HG03558 (cell line): ENCODE data around the gene NFATC3.

Experiments
- ATAC-seq: cut with Tn5 transposase; IDR thresholded peaks from one replicate; pipeline ENCODE4 v1.9.1; 2021; ENCODE audit warnings: moderate number of reproducible peaks; ENCODE audit not compliant: unreplicated experiment; ENCODE audit errors: extremely low read depth

The NFATC3 gene

DNA sequence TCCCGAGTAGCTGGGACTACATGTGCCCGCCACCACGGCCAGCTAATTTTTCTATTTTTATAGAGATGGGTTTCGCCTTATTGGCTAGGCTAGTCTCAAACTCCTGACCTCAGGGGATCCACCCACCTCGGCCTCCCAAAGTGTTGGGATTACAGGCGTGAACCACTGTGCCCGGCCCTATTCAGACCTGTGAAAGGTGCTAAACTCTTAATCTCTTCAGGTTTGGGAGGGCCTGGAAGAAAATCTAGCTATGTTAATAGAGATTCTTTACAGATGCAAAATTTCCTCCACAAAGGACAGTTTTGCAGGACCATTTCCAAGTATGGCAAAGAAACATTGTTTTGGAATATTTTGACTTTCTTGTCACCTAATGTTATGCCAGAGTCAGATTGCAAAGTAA, 156.9 kb downstream of the NFATC3 start:
- no peak for ATAC-seq

DNA sequence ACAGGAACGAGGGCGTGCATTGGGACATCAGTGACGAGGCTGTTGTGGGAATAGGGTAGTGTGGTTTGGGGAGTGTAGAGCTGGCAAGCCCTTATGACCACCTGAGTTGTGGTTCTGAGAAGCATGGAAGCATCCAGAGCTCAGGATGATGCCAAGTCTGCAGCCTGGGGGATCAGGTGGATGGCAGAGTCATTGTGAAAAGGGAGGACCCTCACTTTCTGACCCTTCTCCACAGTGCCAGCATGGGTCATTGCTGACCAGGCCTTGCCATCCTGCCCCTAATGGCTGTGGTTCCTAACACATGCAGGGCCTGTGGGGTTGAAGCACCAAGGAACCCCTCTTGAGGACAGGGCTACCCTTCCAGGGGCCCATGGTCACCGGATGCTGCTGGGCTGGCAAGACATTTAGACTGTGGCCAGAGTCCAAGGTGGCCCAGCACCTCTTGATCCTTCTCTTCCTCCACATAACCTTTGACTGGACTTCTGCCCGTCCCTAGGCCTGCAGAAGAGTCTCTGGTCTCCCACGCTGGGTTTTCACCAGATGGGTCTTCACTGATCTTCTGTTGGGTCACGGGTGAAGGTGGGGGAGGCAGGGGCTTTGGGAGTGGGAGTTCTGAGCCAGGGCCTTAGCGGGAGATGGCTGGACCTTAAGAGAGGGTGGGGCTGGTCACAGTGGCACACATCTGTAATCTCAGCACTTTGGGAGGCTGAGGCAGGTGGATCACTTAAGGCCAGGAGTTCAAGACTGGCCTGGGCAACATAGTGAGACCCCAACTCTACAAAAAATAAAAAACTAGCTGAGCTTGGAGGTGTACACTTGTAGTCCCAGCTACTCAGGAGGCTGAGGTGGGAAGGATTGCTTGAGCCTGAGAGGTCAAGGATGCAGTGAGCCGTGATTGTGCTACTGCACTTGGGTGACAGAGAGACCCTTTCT, 158.0 kb downstream of the NFATC3 start:
- ATAC-seq, result no peak

DNA sequence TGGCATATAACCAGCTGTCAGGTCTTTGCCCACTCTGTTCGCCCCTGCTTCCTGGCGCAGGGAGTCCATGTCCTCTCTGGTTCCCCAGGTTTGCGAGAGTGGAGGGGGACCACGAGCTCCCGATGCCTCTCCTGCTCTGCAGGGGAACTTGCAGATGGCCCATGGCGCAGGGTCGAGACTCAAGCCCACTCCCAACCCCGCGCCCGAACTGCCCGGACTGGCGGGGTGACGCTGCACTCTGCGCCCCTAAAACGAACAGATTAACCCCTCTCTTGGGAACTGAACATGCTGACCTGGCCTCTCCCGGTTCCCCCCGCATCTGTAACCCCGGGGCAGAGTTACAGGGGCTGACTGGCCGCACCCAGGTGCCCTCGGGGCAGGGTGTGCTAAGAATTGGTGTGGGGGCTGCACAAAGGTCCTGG, 159.3 kb downstream of the NFATC3 start:
- no peak for ATAC-seq

DNA sequence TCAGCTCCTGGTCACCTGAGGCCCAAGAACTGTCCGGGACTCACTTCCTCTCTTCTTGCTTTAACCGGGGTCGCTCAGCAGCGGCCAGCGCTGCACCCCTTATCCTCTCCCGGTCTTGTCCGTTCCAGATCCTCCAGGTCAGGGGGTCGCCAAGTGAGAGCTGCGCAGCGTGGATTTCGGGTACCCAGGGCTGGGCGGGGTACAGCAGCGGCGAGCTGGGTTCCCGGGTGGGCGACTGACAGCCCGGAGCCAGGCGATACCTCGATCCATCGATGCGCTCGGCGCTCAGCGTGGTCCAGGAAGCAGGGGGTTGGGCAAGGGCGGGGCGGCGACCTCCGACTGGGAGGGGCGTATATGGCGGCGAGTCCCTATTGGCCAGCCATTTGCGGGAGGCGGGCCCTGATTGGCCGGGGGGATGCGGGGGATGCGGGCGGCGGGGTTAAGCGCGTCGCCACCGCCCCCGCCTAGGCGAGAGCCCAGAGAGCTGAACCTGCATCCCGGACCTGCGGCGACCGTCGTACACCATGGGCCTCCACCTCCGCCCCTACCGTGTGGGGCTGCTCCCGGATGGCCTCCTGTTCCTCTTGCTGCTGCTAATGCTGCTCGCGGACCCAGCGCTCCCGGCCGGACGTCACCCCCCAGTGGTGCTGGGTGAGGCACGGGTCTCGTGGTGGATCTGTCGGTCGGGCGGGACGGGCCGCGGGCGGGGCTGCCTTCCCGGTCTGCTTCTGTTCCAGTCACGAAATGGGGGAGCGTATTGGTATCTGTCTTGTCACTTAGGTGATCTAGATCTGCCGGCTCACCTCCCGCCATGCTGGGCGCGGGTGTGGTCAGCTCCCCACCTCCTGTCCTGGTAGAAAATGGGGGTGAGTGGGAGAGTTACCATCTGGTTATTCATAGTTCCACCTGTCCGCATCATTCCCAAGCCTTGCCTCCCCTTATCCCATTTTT, 160.0 kb downstream of the NFATC3 start, which contains the start of gene PLA2G15:
PLA2G15 (plus strand) TSS at position 471 of the 951 bp plus-strand sequence; CDS start at position 525, 54 bp downstream.
- ATAC-seq, result peak; percentile 45

DNA sequence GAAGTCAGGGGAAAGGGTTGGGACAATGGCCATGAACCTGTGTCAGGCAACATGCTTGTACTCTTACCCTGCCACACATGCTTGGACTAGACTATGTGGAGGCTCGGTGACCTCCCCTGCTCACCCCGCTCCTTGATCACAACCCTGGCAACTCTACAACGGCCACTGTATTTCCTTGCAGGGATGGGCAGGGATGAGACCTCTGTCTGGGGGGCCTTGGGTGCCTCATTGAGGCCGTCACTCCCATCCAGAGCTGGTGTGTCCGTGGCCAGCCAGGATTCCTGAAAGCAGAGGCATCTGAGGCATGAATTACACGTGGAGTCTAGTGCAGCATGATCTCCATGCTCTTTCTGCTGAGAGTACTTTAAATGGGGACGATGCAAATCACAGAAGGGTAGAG, 161.0 kb downstream of the NFATC3 start:
- ATAC-seq, result no peak

DNA sequence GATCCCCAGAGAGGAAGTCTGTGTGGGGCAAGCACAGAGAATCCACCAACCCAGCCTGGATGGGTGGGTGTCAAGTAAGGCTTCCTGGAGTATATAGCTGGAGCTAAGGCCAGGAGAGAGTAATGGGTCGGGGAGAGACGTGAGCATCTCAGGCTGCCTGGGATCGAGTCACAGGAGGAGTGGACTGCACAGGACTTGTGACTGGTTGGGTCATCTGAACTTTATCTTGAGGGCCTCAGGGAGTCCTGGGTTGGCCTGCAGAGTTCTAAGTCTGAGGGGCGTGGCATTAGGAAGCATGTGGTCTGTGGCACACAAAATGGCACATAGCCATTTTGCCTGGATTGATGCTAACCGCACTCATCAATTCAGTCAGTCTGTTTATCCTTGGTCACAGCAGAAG, 161.5 kb downstream of the NFATC3 start:
- no peak for ATAC-seq

DNA sequence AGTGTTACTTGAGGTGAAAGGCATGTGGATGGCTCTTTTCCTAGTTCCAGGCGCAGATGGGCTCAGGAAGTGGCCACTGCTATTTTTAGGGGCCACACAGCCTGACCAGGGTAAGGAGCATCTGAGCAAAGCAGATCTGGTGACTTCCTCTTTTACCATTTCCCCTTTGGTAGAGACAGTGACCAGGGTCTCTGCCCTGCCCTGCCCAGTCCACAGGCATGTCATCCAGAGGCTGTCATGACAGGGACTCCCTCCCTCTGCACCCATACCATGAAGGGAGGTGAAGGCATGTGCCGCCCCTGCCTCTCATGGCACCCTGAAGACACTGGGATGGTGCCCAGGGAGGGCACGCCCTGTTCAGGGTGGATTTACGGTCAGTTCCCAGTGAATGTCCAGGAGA, 162.2 kb downstream of the NFATC3 start:
- no peak for ATAC-seq

DNA sequence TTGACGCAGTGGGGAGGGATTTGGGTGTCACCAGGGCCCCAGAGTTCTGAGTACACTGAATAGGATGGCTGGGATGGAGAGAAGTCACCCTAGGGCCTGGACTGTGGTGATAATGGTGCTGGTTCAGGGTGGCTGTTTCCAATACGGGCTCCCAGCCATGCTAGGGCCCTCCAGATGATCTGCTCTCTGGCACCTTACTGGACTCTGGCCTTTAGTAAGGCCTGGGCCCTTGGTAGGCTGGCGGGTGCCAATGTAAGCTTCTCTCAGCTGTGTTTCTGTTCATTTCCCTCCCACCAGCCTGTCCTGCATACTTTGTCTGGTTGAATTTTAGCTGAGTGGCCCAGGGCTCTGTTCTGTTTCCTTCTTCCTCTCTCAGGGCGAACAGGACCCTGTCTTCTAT, 162.8 kb downstream of the NFATC3 start:
- no peak for ATAC-seq

DNA sequence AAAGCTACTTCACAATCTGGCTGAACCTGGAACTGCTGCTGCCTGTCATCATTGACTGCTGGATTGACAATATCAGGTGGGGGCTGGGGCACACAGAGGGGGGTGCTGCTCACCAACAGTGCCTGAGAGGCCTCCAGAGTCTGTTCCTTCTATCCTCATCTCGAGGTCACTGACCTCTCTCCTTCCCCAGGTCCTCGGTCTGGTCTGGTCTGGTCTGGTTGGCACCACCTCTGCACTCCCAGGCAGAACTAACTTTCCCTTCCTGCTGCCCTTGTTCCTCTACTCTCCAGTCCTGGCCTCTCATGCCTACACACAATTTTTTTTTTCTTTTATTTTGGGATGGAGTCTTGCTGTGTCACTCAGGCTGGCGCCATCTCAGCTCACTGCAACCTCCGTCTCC, 164.2 kb downstream of the NFATC3 start:
- no peak for ATAC-seq

DNA sequence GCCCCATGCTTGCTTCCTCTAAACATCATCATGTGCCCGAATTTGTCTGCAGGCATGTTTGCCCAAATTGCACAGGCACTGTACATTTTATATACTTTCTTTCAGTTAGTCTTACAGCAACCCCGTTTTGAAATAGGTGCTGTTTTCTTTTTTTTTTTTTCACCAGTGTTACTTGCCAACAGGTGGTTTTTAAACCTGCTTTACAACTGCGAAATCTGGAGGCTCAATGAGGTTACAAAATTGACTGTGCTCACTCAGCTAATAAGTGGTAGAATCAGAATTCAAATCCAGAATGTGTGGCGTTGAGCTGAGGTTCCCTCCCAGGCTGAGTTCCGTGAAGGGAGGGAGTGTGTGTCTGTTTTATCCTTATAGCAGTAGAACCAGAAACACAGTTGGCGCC, 165.8 kb downstream of the NFATC3 start:
- ATAC-seq, result no peak

DNA sequence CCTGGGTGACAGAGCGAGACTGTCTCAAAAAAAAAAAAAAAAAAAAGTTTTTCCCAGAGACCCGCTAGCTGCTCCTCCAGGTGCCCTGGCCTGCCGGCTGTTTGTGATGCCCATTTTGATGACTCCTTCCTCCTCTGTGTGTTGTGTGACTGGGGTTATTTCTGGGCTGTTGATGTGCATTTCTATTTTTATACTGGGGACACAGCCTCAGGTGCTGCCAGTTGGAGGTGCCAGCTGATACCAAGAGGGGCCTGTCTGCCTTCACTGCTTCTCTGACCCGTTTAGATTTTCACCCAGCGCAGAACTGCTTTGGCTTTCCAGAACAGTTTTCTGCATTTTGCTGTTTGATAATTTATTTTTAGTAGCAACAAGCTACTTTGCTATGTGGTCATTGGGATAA, 166.7 kb downstream of the NFATC3 start:
- ATAC-seq, result no peak

DNA sequence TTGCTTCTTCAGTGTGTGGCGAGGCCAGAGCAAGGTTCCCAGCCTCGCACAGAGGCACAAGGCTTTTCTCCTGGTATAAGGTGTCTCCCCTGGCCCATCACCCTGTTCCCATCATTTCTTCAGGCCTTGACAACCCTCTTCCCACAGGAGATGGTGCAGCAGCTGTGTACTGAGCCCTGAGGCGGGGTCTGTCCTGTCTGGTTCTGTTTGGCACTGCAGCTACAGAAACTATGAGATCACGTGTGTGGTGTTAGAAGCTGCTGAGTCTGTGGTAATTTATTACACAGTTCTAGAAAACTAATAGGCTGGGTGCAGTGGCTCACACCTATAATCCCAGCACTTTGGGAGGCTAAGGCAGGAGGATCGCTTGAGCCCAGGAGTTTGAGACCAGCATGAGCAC, 167.2 kb downstream of the NFATC3 start:
- ATAC-seq, result no peak

DNA sequence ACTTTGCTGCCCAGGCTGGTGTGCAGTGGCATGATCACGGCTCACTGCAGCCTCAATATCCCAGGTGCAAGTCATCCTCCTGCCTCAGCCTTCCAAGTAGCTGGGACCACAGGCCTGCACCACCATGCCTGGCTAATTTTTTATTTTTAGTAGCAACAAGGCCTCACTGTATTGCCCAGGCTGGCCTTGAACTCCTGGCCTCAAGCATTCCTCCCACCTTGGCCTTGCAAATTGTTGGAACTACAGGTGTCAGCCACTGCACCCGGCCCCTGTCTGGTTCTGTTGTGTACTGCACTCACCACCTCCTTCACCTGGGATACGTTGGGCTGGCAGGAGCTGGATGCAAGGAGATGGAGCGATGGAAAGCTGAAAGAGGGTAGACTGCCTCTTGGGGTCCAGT, 168.6 kb downstream of the NFATC3 start:
- no peak for ATAC-seq

DNA sequence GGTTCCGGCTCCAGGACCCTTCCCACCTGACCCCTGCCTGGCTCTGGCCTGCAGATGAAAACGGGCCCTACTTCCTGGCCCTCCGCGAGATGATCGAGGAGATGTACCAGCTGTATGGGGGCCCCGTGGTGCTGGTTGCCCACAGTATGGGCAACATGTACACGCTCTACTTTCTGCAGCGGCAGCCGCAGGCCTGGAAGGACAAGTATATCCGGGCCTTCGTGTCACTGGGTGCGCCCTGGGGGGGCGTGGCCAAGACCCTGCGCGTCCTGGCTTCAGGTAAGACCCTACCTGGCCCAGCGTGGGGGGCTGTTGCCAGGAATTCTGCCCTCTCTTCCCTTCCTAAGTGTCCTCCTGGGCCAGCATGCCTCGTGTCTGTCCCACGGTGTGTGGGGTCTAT, 170.5 kb downstream of the NFATC3 start:
- ATAC-seq, result no peak

DNA sequence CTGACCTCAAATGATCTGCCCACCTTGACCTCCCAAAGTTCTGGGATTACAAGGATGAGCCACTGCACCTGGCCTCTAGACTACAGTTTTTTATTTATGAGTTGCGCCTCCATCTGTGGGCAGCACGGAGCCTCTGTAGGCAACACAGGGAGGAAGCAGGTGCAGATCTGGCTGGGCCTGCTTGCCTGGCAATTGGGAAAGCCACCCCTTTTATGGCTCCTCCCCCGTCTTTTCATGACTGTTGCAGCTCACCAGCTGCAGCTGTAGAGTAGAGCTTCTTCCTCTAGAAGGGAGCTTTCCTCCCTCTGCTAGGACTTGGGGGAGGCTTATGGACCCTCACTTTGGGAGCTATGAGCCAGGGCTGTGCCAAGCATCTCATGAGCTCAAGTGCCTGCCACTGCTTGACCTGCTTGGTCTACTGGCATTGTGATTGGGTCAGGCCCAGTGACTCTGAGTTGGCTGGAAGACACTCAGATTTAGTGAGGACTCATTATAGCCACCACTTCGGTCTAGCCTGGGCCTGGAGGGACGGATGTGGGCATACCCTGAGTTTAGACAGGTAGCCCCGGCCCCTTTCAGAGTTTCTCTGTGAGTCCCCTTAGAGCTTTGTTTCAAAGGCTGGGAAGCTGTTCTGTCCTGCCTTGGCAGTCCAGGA, 172.2 kb downstream of the NFATC3 start:
- ATAC-seq, result no peak

DNA sequence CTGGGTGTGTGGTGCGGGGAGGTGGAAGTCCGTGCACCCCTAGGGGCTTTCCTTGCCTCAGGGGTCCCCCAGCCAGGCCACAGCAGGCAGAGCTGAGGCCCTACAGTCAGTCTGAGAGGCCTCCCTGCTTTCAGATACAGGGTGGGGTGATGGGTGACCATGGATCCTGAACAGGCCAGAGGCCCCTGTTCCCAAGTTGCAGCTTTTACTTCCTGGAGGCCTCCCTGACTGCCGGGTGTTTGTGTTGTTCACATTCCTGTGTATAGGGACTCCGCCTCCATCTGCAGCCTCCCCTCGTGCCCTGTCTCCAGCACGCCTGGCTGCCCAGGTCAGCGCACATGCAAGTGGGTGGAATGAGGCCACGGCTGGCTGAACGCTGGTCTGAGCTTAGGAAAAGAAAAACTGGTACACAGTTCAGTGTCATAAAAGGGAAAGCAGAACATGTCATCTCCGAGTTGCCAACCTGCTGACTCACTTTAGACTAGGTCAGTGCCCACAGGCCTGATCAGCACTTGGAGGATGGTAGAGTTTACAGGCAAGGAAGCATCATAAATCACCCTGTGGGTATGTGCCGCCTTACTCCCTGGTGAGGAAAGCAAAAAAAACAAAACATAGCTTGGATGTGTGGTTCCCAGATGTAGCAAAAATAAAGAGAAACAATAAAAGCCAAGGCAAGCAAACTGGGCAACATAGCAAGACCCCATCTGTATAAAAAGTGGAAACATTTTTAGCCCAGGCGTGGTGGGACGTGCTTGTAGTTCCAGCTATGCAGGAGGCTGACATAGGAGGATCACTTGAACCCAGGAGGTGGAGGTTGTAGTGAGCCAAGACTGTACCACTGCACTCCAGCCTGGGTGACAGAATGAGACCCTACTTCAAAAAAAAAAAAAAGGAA, 173.0 kb downstream of the NFATC3 start:
- no peak for ATAC-seq

DNA sequence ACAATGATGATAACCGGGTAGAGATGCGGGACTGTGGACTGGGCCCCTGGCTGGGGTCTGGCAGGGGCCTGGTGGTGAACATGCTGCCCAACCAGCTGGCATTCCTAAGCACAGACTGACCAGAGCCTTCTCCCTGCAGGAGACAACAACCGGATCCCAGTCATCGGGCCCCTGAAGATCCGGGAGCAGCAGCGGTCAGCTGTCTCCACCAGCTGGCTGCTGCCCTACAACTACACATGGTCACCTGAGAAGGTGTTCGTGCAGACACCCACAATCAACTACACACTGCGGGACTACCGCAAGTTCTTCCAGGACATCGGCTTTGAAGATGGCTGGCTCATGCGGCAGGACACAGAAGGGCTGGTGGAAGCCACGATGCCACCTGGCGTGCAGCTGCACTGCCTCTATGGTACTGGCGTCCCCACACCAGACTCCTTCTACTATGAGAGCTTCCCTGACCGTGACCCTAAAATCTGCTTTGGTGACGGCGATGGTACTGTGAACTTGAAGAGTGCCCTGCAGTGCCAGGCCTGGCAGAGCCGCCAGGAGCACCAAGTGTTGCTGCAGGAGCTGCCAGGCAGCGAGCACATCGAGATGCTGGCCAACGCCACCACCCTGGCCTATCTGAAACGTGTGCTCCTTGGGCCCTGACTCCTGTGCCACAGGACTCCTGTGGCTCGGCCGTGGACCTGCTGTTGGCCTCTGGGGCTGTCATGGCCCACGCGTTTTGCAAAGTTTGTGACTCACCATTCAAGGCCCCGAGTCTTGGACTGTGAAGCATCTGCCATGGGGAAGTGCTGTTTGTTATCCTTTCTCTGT, 174.0 kb downstream of the NFATC3 start:
- ATAC-seq, result no peak

DNA sequence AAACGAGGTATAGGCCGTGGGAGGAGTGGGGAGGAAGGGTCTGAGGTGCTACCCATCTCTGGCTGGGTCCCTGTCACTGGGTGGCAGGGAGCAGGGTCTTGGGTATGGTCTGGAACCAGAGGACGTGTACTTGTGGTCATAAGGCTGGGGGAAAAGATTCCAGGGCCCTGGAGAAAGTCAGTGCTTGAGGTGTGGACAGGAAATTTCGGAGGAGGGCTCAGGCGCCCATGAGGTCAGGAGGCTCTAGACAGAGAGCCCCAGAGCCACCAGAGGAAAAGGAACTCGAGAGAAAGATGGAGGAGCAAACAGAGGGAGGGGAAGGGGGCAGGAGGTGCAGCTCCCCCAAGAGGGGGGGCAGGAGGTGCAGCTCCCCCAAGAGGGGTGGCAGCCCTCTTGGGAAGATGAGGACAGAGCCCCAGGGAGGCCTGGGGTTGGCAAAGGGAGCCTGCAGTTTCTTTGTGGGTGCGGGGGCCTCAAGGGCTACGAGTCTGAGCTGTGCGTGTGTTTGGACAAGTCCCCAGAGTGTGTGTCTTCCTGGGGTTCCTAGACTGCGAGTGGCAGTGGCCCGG, 178.5 kb downstream of the NFATC3 start:
- no peak for ATAC-seq
